ENCODE measurements around the gene OR9A2.

Gene OR9A2

GRCh38 chr7:143023047-143023446 lies 3.9 kb downstream of the OR9A2 start:
- DNase-seq (ENCODE audit: extremely low read depth in 1 of 2, low read depth in 1 of 2): no peak

- DNase-seq (ENCODE audit: extremely low read depth in 1 of 2, low read depth in 1 of 2): no peak
These were observed 8.0 kb downstream of the OR9A2 start for GRCh38 chr7:143018931-143019330.

- no peak for DNase-seq (ENCODE audit: extremely low read depth in 1 of 2, low read depth in 1 of 2)
These were observed 9.9 kb downstream of the OR9A2 start for GRCh38 chr7:143016996-143017395.

- DNase-seq (ENCODE audit: extremely low read depth in 1 of 2, low read depth in 1 of 2): no peak
These were observed 10.9 kb downstream of the OR9A2 start for GRCh38 chr7:143015926-143016490.

DNA sequence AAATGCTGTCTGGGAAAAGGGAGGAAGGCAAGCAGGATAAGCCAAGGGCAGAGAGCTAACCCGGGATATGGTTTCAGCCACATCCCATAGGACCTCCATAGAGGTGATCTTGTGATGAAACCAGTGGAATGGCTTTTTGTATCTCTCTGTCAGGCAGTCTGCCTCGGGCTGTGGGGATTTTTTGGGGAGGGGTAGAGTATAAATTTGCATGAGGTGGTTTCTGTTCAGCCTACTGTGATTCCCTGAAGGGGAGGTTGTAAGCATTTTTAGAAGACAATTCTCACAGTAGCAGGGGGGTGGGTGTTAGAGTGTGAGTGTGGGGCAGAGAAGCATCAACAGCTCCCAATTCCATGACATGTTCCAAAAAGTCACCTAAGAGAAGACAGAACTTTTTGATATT lies 11.8 kb downstream of the OR9A2 start:
- no peak for DNase-seq (ENCODE audit: extremely low read depth in 1 of 2, low read depth in 1 of 2)

DNA sequence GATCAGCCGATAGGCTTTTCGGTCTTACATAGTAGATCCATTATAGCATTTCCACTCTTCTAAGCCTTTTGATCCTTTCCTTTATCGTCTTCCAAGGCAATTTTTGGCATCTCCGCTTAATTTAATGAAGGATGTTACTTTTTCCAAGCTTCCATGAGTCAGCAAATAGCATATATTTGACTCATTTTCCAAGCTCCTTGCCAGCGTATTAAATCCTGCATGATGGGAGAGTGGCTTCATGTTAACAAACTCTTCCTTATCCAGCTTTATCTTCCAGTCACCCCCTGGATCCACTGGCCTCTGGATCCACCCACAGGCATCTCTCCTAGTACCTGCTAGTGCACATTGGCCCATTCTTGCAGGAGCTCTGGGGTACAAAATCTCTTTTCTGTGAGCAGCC lies 13.0 kb downstream of the OR9A2 start:
- DNase-seq (ENCODE audit: extremely low read depth in 1 of 2, low read depth in 1 of 2): no peak

GRCh38 chr7:143013473-143013872 lies 13.5 kb downstream of the OR9A2 start:
- no peak for DNase-seq (ENCODE audit: extremely low read depth in 1 of 2, low read depth in 1 of 2)

DNA sequence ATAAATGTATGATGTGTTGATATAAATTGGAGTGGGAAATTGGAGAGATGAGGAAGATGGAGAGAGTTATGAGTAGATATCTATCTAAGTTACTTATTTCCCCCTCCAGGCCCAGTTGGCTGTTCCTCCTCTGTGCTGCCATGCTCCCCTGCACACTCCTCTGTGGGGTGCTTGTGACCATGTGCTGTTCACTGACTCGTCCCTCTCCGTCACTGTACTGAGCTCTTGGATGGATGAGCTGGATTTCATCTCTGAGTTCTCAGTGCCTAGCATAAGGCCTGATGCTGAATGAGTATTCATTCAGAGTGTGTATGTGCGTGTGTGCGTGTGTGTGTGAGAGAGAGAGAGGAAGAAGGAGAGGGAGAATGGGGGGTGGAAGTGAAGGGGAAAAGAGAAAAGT lies 14.5 kb downstream of the OR9A2 start:
- no peak for DNase-seq (ENCODE audit: extremely low read depth in 1 of 2, low read depth in 1 of 2)

GRCh38 chr7:143012001-143012400 lies 14.9 kb downstream of the OR9A2 start:
- no peak for DNase-seq (ENCODE audit: extremely low read depth in 1 of 2, low read depth in 1 of 2)

DNA sequence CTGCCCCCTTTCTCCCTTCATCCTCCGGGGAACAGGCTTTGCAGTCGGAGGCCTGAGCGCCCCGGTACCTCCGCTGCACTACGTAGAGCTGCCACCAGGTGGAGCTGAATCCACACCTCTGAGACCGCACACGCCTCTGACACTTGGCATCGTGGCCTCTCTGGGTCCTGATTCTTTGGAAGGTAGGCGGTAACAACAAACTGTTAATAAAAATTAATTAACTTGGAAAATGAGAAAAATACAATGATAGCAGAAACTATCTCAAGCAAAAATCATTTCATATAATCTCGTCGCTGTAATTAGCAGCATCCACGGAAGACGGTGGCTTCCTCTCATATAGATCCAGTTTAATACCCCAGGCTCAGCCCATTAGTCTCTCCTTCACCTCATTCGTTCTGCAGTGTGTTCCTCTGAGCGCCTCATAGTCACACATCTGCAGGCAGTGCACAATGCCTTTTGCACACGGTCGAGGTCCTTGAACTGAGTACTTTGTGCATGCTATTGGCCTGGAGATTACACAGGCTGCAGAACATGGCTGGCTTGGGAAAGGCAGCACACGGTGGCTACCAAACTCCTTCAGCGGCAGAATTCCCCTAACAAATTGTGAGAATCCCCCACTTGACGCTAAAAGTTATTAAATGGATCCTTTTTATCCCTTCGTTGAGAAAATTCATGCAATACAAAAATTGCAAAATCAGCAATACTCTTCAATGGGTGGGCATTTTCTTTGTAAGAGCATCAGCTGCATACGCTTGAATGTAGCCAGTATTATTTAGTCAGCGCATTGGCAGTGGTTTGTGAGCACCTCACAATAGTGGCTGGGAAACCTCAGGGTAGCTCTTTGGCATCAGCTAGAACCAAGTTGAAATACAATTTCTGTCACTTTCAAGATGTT lies 18.7 kb downstream of the OR9A2 start:
- DNase-seq (ENCODE audit: extremely low read depth in 1 of 2, low read depth in 1 of 2): peak; percentile 52 to 59

- DNase-seq (ENCODE audit: extremely low read depth in 1 of 2, low read depth in 1 of 2): no peak
These were observed 21.2 kb downstream of the OR9A2 start for GRCh38 chr7:143005632-143006260.

GRCh38 chr7:143003393-143004051 lies 23.4 kb downstream of the OR9A2 start:
- peak in 1 of 2 donors; percentile 9 for DNase-seq (ENCODE audit: extremely low read depth in 1 of 2, low read depth in 1 of 2)

GRCh38 chr7:143002898-143003297 lies 24.0 kb downstream of the OR9A2 start:
- DNase-seq (ENCODE audit: extremely low read depth in 1 of 2, low read depth in 1 of 2): no peak

- no peak for DNase-seq (ENCODE audit: extremely low read depth in 1 of 2, low read depth in 1 of 2)
These were observed 24.8 kb downstream of the OR9A2 start for GRCh38 chr7:143002106-143002505.

GRCh38 chr7:143000648-143001047 lies 26.3 kb downstream of the OR9A2 start:
- no peak for DNase-seq (ENCODE audit: extremely low read depth in 1 of 2, low read depth in 1 of 2)

GRCh38 chr7:142999793-143000192 lies 27.1 kb downstream of the OR9A2 start:
- no peak for DNase-seq (ENCODE audit: extremely low read depth in 1 of 2, low read depth in 1 of 2)

GRCh38 chr7:142998966-142999365 lies 28.0 kb downstream of the OR9A2 start:
- no peak for DNase-seq (ENCODE audit: extremely low read depth in 1 of 2, low read depth in 1 of 2)

DNA sequence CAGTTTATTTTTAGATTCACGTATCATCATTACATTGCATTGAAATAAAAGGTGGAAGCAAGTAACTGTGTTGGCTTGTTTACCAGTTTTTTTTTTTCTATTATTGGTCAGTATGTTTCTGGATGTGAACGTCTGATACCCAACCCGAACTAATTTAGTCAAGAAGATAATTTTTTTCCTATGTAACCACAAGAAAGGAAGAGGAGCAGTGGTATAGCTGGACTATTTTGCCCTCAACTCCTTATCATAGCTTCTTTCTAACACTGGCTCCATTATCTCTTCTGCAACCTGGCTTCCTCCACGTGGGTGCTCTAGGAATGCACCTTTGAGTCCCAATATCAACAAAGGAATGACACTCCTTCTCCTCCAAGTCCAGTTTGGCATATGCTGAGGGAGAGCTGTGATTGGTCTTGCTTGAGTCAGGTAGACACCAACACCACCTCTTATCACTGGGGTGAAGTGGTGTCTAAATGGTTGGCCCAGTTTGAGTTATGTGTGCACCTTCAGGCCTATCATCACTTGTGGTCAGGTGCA lies 29.4 kb downstream of the OR9A2 start:
- DNase-seq (ENCODE audit: extremely low read depth in 1 of 2, low read depth in 1 of 2): no peak

DNA sequence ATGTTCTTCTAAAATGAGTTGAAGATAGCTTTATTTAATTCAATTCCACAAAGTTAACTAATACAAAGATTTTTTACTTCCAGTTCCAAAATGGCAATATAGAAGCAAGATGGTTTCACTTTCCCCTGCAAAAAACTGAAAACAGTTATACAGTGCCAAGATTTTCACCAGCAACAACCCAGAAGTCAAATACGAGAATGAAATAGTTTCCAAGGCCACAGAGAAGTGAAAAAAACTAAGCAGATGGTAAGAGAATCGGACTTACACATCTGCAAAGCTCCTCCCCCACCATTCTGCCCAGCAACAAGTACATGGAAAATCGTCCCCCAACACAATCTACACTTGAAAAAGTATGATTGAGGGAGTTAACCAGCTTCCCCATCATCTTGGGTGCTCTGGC lies 34.5 kb downstream of the OR9A2 start:
- DNase-seq (ENCODE audit: extremely low read depth in 1 of 2, low read depth in 1 of 2): no peak

GRCh38 chr7:142984297-142984696 lies 42.6 kb downstream of the OR9A2 start:
- DNase-seq (ENCODE audit: extremely low read depth in 1 of 2, low read depth in 1 of 2): no peak

GRCh38 chr7:142983825-142984224 lies 43.1 kb downstream of the OR9A2 start:
- no peak for DNase-seq (ENCODE audit: extremely low read depth in 1 of 2, low read depth in 1 of 2)
